ENCODE data around the gene MGAT4C. TPM values are rescaled to one million over a fixed set of nuclear protein-coding genes. Genes with fewer than 3 reads are reported as not detected.
A peak's percentile ranks its signal among the peaks of the same experiment; 100 is the strongest.

MGAT4C gene
- total RNA-seq, 1 donor from 2014 or later = 0.25 TPM

DNA sequence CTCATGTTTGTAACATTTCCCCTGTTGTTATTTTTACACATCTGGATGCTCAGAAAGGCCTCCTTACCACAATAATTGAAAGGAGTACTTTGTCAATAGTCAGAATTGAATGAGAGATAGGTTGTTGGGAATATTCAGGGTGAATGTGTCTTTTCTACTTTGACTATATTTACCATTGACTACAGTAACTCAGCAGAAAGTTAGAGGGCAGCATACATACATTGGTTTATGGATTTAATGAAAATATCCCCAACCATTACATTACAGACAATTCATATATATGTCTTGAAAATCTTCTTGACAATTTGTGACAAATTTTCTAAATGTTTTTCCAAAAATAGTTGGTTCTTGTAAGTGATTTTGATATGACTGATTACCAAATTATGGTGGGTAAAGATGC lies 284.4 kb downstream of the MGAT4C start:
- no peaks in the 10 kb centered on the region for H3K4me1 ChIP-seq
- TF ChIP-seq, protein P1, sequence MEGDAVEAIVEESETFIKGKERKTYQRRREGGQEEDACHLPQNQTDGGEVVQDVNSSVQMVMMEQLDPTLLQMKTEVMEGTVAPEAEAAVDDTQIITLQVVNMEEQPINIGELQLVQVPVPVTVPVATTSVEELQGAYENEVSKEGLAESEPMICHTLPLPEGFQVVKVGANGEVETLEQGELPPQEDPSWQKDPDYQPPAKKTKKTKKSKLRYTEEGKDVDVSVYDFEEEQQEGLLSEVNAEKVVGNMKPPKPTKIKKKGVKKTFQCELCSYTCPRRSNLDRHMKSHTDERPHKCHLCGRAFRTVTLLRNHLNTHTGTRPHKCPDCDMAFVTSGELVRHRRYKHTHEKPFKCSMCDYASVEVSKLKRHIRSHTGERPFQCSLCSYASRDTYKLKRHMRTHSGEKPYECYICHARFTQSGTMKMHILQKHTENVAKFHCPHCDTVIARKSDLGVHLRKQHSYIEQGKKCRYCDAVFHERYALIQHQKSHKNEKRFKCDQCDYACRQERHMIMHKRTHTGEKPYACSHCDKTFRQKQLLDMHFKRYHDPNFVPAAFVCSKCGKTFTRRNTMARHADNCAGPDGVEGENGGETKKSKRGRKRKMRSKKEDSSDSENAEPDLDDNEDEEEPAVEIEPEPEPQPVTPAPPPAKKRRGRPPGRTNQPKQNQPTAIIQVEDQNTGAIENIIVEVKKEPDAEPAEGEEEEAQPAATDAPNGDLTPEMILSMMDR (IDR thresholded peaks at IDR 0.05) = no peak
- TF ChIP-seq POLR2A (IDR thresholded peaks at IDR 0.05) (no peak), POLR2AphosphoS5 (IDR thresholded peaks at IDR 0.05; ENCODE audit: insufficient read depth in 1 of 2, low read depth in 1 of 2) (no peak)
- intact Hi-C loops (cut with DNase I) = no loop called here

DNA sequence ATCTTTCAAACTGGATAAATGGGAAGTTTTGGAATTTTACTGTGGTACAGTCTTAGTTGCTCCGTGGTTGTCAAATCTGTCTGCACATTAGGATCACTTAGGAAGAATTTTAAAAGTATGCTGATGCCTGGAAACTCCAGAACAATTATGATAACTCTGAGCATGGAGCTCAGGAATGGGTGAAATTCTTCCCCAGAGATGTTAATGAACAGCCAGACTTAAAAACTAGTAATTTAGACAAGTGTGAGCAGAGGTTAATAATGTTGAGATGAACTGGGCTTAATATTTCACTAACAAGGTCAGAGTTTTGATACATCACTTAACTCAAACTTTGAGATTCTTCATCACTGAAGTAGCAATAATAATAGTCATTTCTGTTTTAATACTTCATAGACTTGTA lies 287.6 kb downstream of the MGAT4C start:
- H3K4me1 ChIP-seq = no peaks in the 10 kb centered on the region
- no peaks in the 10 kb centered on the region for H3K9me3 ChIP-seq
- H3K36me3 ChIP-seq = no peaks in the 10 kb centered on the region
- H3K4me3 ChIP-seq = no peak overlapping the region
- H3K27ac ChIP-seq = no peak overlapping the region
- no peaks in the 10 kb centered on the region for H3K27me3 ChIP-seq
- no peak for DNase-seq (ENCODE audit: extremely low spot score in 2 of 2)
- no peak for TF ChIP-seq POLR2A (IDR thresholded peaks at IDR 0.05)
- intact Hi-C loops (cut with DNase I) = no loop called here

More for the DNA sequence above, 284.4 kb downstream of the MGAT4C start:
- no peaks in the 10 kb centered on the region for H3K9me3 ChIP-seq
- H3K27ac ChIP-seq = no peak overlapping the region
- H3K36me3 ChIP-seq = no peaks in the 10 kb centered on the region
- H3K27me3 ChIP-seq = no peaks in the 10 kb centered on the region
- DNase-seq (ENCODE audit: extremely low spot score in 2 of 2) = no peak
- H3K4me3 ChIP-seq = no peak overlapping the region

DNA sequence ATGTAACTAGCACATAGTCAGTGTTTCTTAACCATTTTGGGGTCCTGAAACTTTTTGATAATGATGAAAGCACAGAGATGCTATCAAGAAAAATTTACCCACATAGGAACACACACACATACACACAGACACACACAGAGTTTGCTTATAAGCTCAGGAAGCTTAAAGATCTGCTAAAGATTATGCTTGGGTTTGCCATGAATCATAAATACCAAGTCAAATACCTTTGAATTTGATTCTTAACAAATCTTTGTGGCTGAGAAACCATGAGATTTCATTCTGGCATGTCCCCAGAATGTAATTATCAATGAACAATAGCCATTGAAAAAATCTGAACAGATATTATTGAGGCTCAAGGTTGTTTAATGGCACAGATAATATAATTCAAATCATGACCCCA lies 292.9 kb downstream of the MGAT4C start:
- Histone ChIP-seq H3K4me1 (no peaks in the 10 kb centered on the region), H3K36me3 (no peaks in the 10 kb centered on the region), H3K9me3 (no peaks in the 10 kb centered on the region), H3K27me3 (no peaks in the 10 kb centered on the region), H3K4me3 (no peak overlapping the region), H3K27ac (no peak overlapping the region)
- intact Hi-C loops (cut with DNase I) = no loop called here
- TF ChIP-seq, protein P1 (IDR thresholded peaks at IDR 0.05) = no peak
- TF ChIP-seq POLR2AphosphoS5 (IDR thresholded peaks at IDR 0.05; ENCODE audit: insufficient read depth in 1 of 2, low read depth in 1 of 2) = no peak
- DNase-seq (ENCODE audit: extremely low spot score in 2 of 2) = no peak

DNA sequence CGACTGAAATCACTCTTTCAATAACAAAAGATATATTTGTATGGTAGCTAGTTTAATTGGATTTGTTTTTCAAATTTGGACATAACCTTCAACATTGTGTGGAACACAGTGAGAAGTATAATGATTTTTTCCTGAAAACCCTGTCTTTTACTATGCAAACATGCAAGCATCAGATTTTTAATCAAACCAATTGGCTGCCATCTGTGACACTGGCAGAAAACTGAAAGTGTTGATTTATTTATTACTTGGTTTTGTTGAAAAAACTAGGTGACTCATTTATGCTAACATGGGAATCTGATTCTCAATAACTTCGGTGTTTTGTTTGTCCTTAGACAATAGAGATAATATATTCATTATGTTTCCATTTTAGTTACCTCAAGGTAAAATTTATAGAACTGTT lies 300.1 kb downstream of the MGAT4C start:
- intact Hi-C loops (cut with DNase I) = no loop called here
- H3K36me3 ChIP-seq = no peaks in the 10 kb centered on the region
- no peak overlapping the region for H3K27ac ChIP-seq
- no peak for DNase-seq (ENCODE audit: extremely low spot score in 2 of 2)
- no peak for TF ChIP-seq POLR2AphosphoS5 (IDR thresholded peaks at IDR 0.05; ENCODE audit: insufficient read depth in 1 of 2, low read depth in 1 of 2)
- no peak for TF ChIP-seq POLR2A (IDR thresholded peaks at IDR 0.05)
- TF ChIP-seq, protein P1 (IDR thresholded peaks at IDR 0.05) = no peak
- no peaks in the 10 kb centered on the region for H3K4me1 ChIP-seq
- no peaks in the 10 kb centered on the region for H3K9me3 ChIP-seq
- H3K27me3 ChIP-seq = no peaks in the 10 kb centered on the region
- no peak overlapping the region for H3K4me3 ChIP-seq

DNA sequence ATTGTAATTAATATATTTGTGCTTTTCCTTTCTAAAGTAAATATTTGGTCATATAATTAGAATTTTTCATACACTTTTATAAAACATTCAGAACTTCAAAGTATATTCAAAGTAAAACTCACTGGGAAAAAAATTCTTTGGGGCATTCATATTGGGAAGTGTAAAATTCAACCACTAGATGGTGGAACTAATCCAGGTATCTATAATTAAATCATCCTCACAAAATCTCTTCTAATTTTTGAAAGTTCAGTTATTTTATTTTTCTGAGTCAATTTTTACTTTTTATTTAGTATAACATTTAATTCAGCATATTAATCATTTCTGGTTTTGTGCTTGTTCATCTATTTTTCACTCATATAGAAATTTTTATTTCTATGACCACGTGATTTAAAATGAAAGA lies 301.1 kb downstream of the MGAT4C start:
- H3K9me3 ChIP-seq = no peaks in the 10 kb centered on the region
- no peak for DNase-seq (ENCODE audit: extremely low spot score in 2 of 2)
- no peaks in the 10 kb centered on the region for H3K36me3 ChIP-seq
- H3K4me1 ChIP-seq = no peaks in the 10 kb centered on the region
- H3K27me3 ChIP-seq = no peaks in the 10 kb centered on the region
- TF ChIP-seq, protein P1 (IDR thresholded peaks at IDR 0.05) = no peak
- TF ChIP-seq POLR2AphosphoS5 (IDR thresholded peaks at IDR 0.05; ENCODE audit: insufficient read depth in 1 of 2, low read depth in 1 of 2) (no peak), POLR2A (IDR thresholded peaks at IDR 0.05) (no peak)
- H3K4me3 ChIP-seq = no peak overlapping the region
- H3K27ac ChIP-seq = no peak overlapping the region
- intact Hi-C loops (cut with DNase I) = no loop called here

DNA sequence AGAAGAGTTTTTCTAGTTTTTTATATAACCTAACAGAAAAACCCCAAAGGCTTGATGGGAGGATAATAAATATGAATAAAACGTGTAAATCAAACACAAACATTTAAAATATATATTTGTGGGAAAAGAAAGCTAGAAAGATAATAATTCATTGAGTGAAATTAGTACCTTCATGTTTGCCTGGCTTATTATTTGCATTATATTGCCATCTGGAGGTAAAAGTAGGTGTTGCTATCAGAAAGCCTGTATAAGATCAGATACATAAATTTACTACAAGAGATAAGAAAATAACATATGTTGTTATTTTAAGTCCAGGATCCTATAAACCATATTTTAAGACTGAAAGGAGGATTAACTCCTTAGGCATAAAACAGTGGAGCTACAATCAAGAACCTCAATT lies 304.4 kb downstream of the MGAT4C start:
- TF ChIP-seq, protein P1 (IDR thresholded peaks at IDR 0.05) = peak in 1 of 3 experiments; percentile 20
- TF ChIP-seq POLR2AphosphoS5 (IDR thresholded peaks at IDR 0.05; ENCODE audit: insufficient read depth in 1 of 2, low read depth in 1 of 2) = no peak
- no peak for TF ChIP-seq POLR2A (IDR thresholded peaks at IDR 0.05)
- intact Hi-C loops (cut with DNase I) = no loop called here
- Histone ChIP-seq H3K27ac (no peak overlapping the region), H3K9me3 (no peaks in the 10 kb centered on the region), H3K36me3 (no peaks in the 10 kb centered on the region), H3K27me3 (no peaks in the 10 kb centered on the region), H3K4me1 (no peaks in the 10 kb centered on the region), H3K4me3 (no peak overlapping the region)
- no peak for DNase-seq (ENCODE audit: extremely low spot score in 2 of 2)
